GM18508 (cell line): ENCODE measurements around the gene NUP42.
"Not testable (repeated sequence)": the region's sequence is repeated elsewhere in the genome, so short reads cannot be mapped to it uniquely, and the experiment has no call there.

ENCODE experiments used
- ATAC-seq: cut with Tn5 transposase; IDR thresholded peaks from one replicate; pipeline ENCODE4 v1.9.1; 2021; ENCODE audit warnings: moderate number of reproducible peaks; ENCODE audit not compliant: insufficient read depth, unreplicated experiment

The NUP42 gene, protein sequence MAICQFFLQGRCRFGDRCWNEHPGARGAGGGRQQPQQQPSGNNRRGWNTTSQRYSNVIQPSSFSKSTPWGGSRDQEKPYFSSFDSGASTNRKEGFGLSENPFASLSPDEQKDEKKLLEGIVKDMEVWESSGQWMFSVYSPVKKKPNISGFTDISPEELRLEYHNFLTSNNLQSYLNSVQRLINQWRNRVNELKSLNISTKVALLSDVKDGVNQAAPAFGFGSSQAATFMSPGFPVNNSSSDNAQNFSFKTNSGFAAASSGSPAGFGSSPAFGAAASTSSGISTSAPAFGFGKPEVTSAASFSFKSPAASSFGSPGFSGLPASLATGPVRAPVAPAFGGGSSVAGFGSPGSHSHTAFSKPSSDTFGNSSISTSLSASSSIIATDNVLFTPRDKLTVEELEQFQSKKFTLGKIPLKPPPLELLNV

GRCh38 chr7:23181684-23182553 lies at the start of gene NUP42:
TSS of gene NUP42 (plus strand) at chr7:23182048. CDS start at chr7:23182086, 38 bp downstream.
- peak; percentile 86 for ATAC-seq

GRCh38 chr7:23133797-23134196 lies 48.1 kb upstream of the NUP42 start:
- ATAC-seq: no peak

GRCh38 chr7:23135755-23136154 lies 46.1 kb upstream of the NUP42 start:
- no peak for ATAC-seq

- ATAC-seq: no peak
Measured at GRCh38 chr7:23136216-23136615, 45.6 kb upstream of the NUP42 start.

- ATAC-seq: no peak
Measured at GRCh38 chr7:23157679-23158078, 24.2 kb upstream of the NUP42 start.

GRCh38 chr7:23158546-23158945 lies 23.3 kb upstream of the NUP42 start:
- ATAC-seq: no peak

DNA sequence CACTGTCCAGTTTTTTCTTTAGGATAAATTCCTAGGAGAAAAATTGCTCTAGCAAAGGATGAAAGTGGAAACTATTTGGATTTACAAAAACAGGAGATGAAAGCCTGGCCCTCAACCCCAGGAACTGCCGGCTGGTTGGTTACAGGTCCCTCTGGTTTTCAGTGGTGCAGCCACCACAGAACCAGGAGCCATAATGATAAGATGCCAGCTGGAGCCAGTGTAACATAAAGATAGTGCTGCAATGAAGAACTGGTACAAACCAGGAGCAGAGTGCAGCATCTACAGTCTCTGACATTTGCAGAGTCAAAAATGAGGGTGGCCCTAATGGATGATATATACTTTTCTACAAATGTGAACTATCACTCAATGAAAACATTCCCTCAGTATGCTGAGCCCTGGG lies 20.4 kb upstream of the NUP42 start:
- ATAC-seq: no peak

DNA sequence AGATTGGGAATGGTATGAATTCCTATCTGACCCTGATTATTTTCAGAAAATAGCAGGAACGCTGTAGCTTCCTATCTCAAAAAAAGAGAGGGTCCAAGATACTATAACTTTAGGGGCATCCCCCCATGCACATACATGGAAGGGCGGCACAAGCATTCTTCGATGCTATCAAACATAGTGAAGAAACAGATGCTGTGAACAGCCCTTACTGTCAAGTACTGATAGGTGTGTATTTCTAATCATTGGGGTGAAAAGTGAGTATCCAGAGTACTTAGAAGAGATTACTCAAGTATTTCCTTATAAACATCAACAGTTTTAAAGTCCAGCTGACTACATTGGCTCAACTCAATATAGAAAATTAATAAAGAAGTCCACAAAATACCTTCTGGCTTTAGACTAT lies 17.0 kb upstream of the NUP42 start:
- ATAC-seq: no peak

DNA sequence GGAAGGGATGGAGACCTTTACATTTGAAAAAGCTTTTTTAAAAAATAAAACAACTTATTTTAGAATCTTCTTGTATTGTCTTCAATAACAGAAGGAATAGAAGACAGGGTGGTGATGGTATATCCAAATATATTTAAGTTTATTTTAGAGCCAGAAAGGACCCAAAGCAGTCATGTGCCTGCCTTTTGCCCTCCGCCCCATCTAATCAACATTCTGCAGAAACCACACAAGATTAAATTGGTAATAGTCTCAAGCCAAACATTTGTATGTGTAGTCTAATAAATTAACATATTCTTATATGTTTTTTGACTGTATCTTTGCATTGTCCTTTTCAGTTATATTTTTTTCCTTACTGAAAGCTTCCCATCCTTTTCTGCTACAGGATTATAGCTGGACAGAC lies 16.5 kb upstream of the NUP42 start:
- ATAC-seq: no peak

DNA sequence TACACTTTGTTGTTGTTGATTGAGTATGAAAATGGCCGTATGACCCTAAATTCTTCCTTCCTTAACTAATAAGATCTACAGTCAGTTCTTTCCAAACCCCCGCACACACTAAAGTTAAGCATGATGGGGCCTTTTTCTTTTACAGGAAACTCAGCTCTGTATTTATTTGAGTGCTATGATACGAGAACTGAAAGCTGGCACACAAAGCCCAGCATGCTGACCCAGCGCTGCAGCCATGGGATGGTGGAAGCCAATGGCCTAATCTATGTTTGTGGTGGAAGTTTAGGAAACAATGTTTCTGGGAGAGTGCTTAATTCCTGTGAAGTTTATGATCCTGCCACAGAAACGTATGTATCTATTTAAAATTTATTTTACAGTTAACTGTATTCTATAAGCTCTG lies 14.2 kb upstream of the NUP42 start:
- ATAC-seq: no peak

DNA sequence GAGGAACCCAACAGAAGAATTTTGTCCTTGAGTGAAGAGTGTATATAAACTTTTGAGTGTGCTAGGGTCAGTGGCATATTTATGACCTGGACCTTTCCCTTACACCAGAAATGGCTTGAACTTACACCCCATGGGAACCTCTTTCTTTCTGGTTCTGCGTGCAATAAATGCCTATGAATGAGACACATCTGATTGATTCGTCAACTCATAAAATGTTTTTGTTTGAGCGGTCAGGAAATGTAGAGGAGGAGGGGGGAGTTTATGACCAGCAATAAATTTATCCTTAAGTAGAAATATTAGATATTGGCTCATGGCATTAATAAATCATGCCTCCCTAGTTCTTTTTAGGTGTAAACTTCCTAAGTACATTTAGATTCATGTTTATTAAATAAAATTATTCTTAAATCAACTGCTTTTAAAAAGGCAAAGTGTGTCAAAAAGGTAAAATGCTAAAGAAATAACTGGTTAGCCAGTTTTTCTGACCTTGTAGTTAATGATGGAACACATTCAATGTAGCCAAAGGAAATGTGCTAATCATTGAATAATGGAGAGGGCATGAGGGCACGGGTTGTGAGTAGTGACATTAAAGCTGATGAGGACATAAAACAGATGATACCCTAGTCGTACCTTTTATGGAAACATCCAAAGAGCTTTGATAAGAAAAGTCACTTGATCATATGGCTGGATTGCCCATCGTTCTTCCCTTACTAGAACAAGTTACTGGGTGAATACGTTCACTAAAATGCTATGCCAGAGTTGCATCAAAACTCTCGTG lies 13.6 kb upstream of the NUP42 start:
- ATAC-seq: no peak

- ATAC-seq: no peak
Measured at GRCh38 chr7:23175938-23176337, 5.9 kb upstream of the NUP42 start.

- ATAC-seq: no peak
Measured at GRCh38 chr7:23183279-23184012, 1.6 kb downstream of the NUP42 start.

DNA sequence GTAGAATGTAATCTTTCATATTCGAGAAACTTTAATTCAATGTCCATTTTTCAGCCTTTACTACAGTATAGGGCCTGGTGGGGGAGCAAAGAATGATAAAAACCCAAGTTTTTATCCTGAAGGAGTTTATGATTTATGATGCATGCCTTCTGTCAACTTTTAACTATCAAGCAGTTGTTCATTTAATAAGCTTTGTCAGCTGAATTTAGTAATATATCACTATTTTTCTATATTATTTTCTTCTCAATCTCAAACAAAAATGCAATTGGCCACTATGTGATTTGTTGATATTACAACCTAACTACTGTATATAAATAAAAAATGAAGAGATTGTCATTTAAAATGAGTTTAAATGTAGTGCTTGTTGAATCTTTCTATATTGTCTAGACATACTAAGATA lies 2.4 kb downstream of the NUP42 start:
- ATAC-seq: no peak

DNA sequence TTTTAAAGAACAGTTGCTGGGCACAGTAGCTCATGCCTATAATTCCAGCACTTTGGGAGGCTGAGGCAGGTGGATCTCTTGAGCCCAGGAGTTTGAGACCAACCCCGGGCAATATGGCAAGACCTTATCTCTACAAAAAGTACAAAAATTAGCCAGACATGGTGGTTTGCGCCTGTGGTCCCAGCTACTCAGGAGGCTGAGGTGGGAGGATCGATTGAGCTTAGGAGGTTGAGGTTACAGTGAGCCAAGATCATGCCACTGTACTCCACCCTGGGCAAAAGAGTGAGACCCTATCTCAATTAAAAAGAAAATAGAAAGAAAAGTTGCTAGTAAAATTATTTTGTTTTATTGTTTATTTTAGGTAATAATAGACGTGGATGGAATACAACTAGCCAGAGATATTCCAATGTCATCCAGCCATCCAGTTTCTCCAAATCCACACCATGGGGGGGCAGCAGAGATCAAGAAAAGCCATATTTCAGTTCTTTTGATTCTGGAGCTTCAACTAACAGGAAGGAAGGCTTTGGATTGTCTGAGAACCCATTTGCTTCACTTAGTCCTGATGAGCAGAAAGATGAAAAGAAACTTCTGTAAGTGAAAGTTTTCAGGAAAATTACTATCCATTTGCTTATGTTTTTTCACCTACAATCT lies 3.0 kb downstream of the NUP42 start:
- ATAC-seq: no peak

GRCh38 chr7:23185980-23186379 lies 4.1 kb downstream of the NUP42 start:
- ATAC-seq: no peak

DNA sequence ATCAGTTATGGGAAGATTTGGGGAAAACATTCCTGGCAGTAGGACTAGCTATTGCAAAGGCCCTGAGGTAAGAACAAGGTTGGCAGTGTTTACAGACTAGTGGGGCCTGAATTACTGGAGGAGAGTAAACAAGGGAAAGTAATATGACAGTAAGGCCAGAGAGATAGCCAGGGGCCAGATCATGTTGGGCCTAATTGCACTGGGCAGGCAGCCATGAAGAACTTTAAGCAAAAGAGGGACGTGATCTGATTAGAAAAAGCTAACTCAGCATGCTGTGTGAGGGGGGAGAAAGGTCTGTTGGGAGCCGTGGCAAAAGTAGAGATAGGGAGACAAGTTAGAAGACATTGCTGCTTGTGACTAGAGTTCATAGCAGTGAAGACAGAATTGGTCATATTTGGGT lies 9.2 kb downstream of the NUP42 start:
- ATAC-seq: no peak

DNA sequence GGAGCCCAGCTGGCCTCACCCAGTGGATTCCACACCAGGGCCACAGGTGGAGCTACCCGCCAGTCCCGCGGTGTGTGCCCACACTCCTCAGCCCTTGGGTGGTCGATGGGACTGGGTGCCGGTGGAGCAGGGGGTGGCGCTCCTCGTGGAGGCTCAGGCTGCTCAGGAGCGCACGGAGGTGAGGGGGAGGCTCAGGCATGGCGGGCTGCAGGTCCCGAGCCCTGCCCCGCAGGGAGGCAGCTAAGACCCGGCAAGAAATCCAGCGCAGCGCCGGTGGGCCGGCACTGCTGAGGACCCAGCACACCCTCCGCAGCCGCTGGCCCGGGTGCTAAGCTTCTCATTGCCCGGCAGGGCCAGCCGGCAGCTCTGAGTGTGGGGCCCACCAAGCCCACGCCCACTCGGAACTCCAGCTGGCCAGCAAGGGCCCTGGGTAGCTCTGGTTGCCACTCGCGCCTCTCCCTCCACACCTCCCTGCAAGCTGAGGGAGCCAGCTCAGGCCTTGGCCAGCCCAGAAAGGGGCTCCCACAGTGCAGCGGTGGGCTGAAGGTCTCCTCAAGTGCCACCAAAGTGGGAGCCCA lies 11.9 kb downstream of the NUP42 start:
- ATAC-seq: not testable (repeated sequence)

DNA sequence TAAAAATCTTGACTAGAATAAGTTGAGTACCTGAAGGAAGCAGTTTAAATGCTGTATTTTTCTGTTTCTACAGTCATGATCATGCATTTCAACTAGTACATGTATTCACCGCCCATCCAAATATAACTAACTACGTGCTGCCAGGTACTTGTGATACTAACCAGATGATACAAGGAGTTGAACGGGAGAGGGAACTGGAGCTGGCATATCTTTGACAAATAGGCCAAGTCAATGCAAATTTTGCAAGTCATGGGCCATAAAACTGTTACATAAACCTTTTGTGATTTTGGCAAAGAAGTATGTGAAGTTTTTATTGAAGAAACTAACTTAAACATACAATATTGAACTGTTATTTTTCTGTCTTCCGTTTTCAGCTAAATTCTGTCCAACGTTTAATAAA lies 14.5 kb downstream of the NUP42 start:
- ATAC-seq: no peak
